CD4-positive, alpha-beta T cell treated with Interleukin-17A for 4 hours (primary cell): Measurements from ENCODE around the gene SRBD1.

Experiments
- DNase-seq: peaks from one replicate; pipeline ENCODE4 v3.0.0-alpha.2; 2020; ENCODE audit warnings: mixed read lengths

SRBD1 gene

DNA sequence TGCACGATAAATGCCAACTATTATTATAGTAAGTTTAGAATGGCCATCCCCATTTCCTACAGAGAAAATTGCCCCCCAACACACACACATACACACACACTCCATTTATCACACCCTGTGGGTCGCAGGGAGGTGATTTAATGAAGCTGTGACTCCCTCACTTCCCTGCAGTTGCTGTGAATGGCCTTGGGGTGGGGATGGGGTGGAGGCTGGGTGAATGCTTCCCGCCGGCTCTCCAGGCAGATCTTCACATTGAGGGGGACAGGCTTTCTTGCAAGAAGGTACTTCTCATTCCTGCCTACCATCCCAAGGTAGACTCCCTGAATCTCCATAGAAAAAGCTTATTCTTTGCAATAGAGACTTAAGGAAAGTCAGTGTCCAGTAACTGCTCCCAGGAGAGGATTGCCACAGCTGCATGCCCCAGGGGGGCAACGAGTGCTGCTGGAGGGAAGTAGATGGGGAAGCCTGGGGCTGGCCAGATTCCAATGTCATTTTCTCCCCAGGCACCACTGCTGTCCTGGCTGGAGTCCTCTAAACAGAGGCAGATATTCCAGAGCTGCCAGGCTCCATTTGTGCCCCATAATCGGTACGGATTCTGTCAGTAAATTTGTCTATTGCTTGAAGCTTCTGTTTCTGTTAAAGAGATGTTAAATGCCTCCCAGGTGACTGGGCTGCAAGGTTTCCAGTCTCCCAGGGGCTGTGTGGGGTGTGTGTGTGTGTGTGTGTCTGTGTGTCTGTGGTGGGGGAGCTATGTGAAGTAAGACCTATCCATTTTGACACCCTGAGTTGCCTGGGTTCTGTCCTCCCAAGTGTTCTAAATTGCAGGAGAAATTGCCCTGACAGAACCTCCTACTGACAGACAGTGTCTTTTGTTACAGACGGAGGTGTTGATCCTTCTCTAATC lies 265.5 kb downstream of the SRBD1 start:
- no peak for DNase-seq

DNA sequence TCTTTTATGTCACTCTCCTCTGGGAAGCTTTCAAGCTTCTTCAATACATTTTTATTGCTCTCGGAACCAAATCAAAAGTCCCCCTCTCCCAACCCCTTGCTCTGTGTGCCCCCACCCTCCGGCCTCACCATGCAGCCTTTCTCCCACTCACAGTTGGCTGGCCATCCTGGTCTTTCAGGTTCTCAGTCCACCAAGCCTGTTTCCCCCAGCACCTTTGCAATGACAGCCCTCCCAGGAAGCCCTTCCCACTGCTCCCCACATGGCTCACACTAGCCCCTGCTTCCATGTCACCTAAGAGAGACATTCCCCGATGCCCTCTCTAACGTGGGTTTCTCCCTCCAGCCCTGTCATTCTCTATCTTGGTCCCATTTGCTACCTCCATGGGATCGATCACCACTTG lies 266.6 kb downstream of the SRBD1 start:
- no peak for DNase-seq

DNA sequence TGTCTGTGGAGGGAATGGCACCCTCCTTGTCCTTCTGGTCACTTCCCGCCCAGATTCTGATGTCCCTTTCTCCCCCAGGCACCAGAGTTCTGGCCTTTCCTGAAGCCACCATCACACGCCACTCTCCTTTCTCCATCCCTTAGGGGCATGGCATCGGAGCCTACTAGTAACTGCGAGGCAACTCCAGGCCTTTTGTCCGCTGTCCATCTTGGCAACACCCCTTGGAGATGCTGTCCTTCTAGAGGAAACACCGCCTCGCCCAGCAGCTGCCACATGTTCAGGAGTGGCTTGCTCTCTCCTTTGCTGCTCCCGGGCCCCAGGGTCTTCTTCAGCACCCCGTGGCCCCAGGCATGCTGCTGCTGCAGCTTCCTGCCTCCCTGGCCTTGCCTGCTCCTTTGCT lies 267.0 kb downstream of the SRBD1 start:
- no peak for DNase-seq

DNA sequence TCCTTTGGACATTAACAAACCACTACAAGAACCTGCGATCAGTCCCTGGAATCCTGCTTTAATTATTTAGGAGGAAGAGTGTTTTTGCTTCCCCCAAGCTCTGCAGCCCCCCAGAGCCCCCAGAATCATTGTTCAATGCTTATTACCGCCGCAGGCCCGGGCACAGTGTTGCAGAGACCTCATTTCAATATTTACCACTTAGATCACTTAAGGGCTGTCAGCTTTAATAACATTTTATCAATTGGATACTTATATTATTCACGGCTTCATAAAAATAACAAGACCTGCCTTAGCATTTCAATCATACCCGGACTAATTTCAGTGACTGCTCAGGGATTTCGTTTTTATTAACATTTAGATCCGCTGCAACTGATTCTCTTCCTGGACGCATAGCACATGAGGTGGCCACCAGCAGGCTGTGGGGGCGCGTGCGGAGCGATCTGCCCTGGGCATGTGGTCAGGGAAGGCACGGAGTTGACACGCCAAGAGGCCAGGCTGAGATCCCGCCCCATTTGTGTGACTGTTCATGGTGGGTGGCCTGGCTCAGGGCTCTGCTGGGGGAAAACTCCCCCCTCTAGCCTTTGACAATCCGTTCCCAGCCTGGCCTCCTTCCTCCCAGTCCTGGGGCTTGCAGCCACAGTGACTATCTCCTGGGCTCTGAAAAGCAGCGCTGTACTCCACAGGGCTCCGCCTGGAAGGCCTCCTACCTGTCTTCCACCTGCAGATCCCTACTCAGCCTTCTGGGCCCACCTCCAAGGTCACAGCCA lies 267.6 kb downstream of the SRBD1 start:
- no peak for DNase-seq

- DNase-seq: no peak
Observed at GRCh38 chr2:45340318-45340717, 270.7 kb downstream of the SRBD1 start.

- DNase-seq: no peak
Observed at GRCh38 chr2:45339253-45339652, 271.8 kb downstream of the SRBD1 start.
